Sigmoid colon (tissue), 4 donors: ENCODE measurements around the gene RAB26.

Experiments used
- CTCF ChIP-seq, 4 experiments: fragments of 450-650 bp in 3 of 4; fragments of 200-600 bp in 1 of 4; IDR thresholded peaks; one replicate each; pipeline ENCODE4 v1.5.1; 2016 to 2019; ENCODE audit warnings: antibody characterized with exemption in 4 of 4, mild to moderate bottlenecking in 3 of 4, moderate library complexity in 2 of 4
- EP300 ChIP-seq, 4 donors: sonication (generic); formaldehyde crosslinking; IDR thresholded peaks; one replicate each; pipeline ENCODE4 v1.6.1; 2017; ENCODE audit warnings: antibody characterized with exemption in 4 of 4
- POLR2AphosphoS5 ChIP-seq, 4 donors: sonication (generic); formaldehyde crosslinking; IDR thresholded peaks; one replicate each; pipeline ENCODE4 v1.6.1; 2017; ENCODE audit warnings: antibody characterized with exemption in 4 of 4

GRCh38 chr16:2148714-2149629 is 547 bp downstream of the RAB26 start:
- TF ChIP-seq EP300 (IDR thresholded peaks at IDR 0.05) (no peak), CTCF (IDR thresholded peaks at IDR 0.05) (no peak), POLR2AphosphoS5 (IDR thresholded peaks at IDR 0.05) (no peak)
